SK-N-SH (cell line): ENCODE results near the gene ST8SIA3. TPM values are rescaled to one million over a fixed set of nuclear protein-coding genes. Genes with fewer than 3 reads are reported as not detected.

Source experiments
- CTCF ChIA-PET: fragments of 300-600, 350-600 bp; formaldehyde crosslinking; extraction: SDS; loops from one replicate; lab custom pipeline; 2021; lab: Yijun Ruan, JAX
- POLR2A ChIA-PET: fragments of 350-600 bp; sonication (Branson Sonifier 250); formaldehyde crosslinking; extraction: SDS; loops from one replicate; lab custom pipeline; 2020; ENCODE audit warnings: antibody characterized with exemption, inconsistent platforms; lab: Yijun Ruan, JAX
- DNase-seq: peaks from one replicate; pipeline ENCODE4 v3.0.0; 2012
- H2AFZ ChIP-seq: fragments of 200-600 bp; sonication (generic); 2 replicates; pipeline ENCODE4 v1.8.1; 2016; ENCODE audit warnings: antibody characterized with exemption, mild to moderate bottlenecking, low read depth
- H3F3A ChIP-seq: fragments of 200-600 bp; sonication (generic); replicated peaks from 2 replicates; pipeline ENCODE3; 2016; ENCODE audit warnings: antibody characterized with exemption, mild to moderate bottlenecking; ENCODE audit not compliant: insufficient read depth
- H3K27ac ChIP-seq, 2 experiments: fragments of 200-500 bp in 1 of 2; fragments of 200-600 bp in 1 of 2; sonication (Bioruptor generic) in 1 of 2; sonication (generic), shearing (Covaris generic) in 1 of 2; 2 replicates each; pipeline versions ENCODE4 v1.5.1 to v1.6.1; 2014 to 2016; ENCODE audit warnings: low read depth in 2 of 2, inconsistent platforms in 1 of 2, low read length in 1 of 2, mild to moderate bottlenecking in 1 of 2, mixed read lengths in 1 of 2
- H3K27me3 ChIP-seq: fragments of 200-600 bp; sonication (generic), shearing (Covaris generic); 2 replicates; pipeline ENCODE4 v1.6.1; 2016; ENCODE audit warnings: mixed run types; ENCODE audit not compliant: insufficient read depth
- H3K36me3 ChIP-seq, 2 experiments: fragments of 200-500 bp in 1 of 2; fragments of 200-600 bp in 1 of 2; sonication (Bioruptor generic) in 1 of 2; sonication (generic) in 1 of 2; replicated peaks in 1 of 2; 2 replicates each; pipeline versions ENCODE3 to v1.5.1; 2014 to 2016; ENCODE audit warnings: low read length in 1 of 2, mild to moderate bottlenecking in 1 of 2; ENCODE audit not compliant: insufficient read depth in 2 of 2, control insufficient read depth in 1 of 2
- H3K4me1 ChIP-seq, 2 experiments: fragments of 200-500 bp in 1 of 2; fragments of 200-600 bp in 1 of 2; sonication (Bioruptor generic) in 1 of 2; sonication (generic), shearing (Covaris generic) in 1 of 2; 2 replicates each; pipeline versions ENCODE4 v1.5.1 to v1.6.1; 2014 to 2016; ENCODE audit warnings: low read depth in 1 of 2, low read length in 1 of 2, mixed run types in 1 of 2; ENCODE audit not compliant: insufficient read depth in 2 of 2, control insufficient read depth in 1 of 2
- H3K4me2 ChIP-seq: fragments of 200-600 bp; sonication (generic), shearing (Covaris generic); 2 replicates; pipeline ENCODE4 v1.6.1; 2017; ENCODE audit warnings: mixed run types
- H3K4me3 ChIP-seq, 2 experiments: fragments of 200-500 bp in 1 of 2; fragments of 200-600 bp in 1 of 2; sonication (Bioruptor generic) in 1 of 2; sonication (generic), shearing (Covaris generic) in 1 of 2; 2 replicates each; pipeline versions ENCODE4 v1.5.1 to v1.8.1; 2014 to 2016; ENCODE audit warnings: low read depth in 2 of 2, inconsistent platforms in 1 of 2, low read length in 1 of 2, mild to moderate bottlenecking in 1 of 2, mixed read lengths in 1 of 2, moderate library complexity in 1 of 2
- H3K79me2 ChIP-seq: fragments of 200-600 bp; sonication (generic); 2 replicates; pipeline ENCODE4 v1.8.1; 2017; ENCODE audit warnings: mild to moderate bottlenecking; ENCODE audit not compliant: insufficient read depth
- H3K9ac ChIP-seq: fragments of 200-600 bp; sonication (generic); 2 replicates; pipeline ENCODE4 v1.6.1; 2017; ENCODE audit warnings: mixed run types
- H3K9me2 ChIP-seq: fragments of 200-600 bp; sonication (generic); 2 replicates; pipeline ENCODE4 v1.6.1; 2017; ENCODE audit warnings: mixed run types
- H3K9me3 ChIP-seq: fragments of 200-600 bp; sonication (generic); 2 replicates; pipeline ENCODE4 v1.6.1; 2017; ENCODE audit warnings: mixed run types, mild to moderate bottlenecking, moderate library complexity
- H4K20me1 ChIP-seq: fragments of 200-600 bp; sonication (generic); 2 replicates; pipeline ENCODE4 v1.6.1; 2017; ENCODE audit warnings: mild to moderate bottlenecking, mixed run types; ENCODE audit not compliant: insufficient read depth
- CHD2 ChIP-seq: fragments of 150-350 bp; IDR thresholded peaks from 2 replicates; pipeline ENCODE4 v1.6.1; 2018; ENCODE audit warnings: low read length; ENCODE audit not compliant: partially characterized antibody
- ELF1 ChIP-seq: IDR thresholded peaks from 2 replicates; pipeline ENCODE4 v1.4.0; 2012
- EP300 ChIP-seq, 2 experiments: IDR thresholded peaks; 2 replicates each; pipeline versions ENCODE4 v1.4.0 to v1.6.1; 2012; ENCODE audit warnings: borderline replicate concordance in 1 of 2, low read depth in 1 of 2, low read length in 1 of 2
- GATA2 ChIP-seq: sonication (generic); formaldehyde crosslinking; IDR thresholded peaks from 2 replicates; pipeline ENCODE4 v1.5.0; 2020; ENCODE audit warnings: mild to moderate bottlenecking, missing genetic modification reagents
- IRF3 ChIP-seq: fragments of 150-350 bp; IDR thresholded peaks from 2 replicates; pipeline ENCODE4 v1.6.1; 2016; ENCODE audit warnings: mild to moderate bottlenecking, low read depth, low read length
- JUND ChIP-seq: IDR thresholded peaks from 2 replicates; pipeline ENCODE4 v1.4.0; 2012
- MAX ChIP-seq: IDR thresholded peaks from 2 replicates; pipeline ENCODE4 v1.4.0; 2012; ENCODE audit warnings: low read depth
- NFIC ChIP-seq: IDR thresholded peaks from 2 replicates; pipeline ENCODE4 v1.4.0; 2012; ENCODE audit warnings: borderline replicate concordance
- PBX3 ChIP-seq: IDR thresholded peaks from 2 replicates; pipeline ENCODE4; 2012
- POLR2AphosphoS5 ChIP-seq: IDR thresholded peaks from 2 replicates; pipeline ENCODE4 v1.6.1; 2012; ENCODE audit warnings: low read depth, low read length
- REST ChIP-seq: IDR thresholded peaks from 2 replicates; pipeline ENCODE4 v1.6.1; 2012; ENCODE audit warnings: mild to moderate bottlenecking, low read depth, low read length, moderate library complexity
- RXRA ChIP-seq: IDR thresholded peaks from 2 replicates; pipeline ENCODE4 v1.4.0; 2012; ENCODE audit warnings: low read depth, mild to moderate bottlenecking, borderline replicate concordance
- TAF1 ChIP-seq: IDR thresholded peaks from 2 replicates; pipeline ENCODE4 v1.6.1; 2012; ENCODE audit warnings: low read depth, mild to moderate bottlenecking, low read length, moderate library complexity, borderline replicate concordance
- TCF12 ChIP-seq: IDR thresholded peaks from 2 replicates; pipeline ENCODE4 v1.4.0; 2012
- TEAD4 ChIP-seq: IDR thresholded peaks from 2 replicates; pipeline ENCODE4 v1.4.0; 2012; ENCODE audit warnings: mild to moderate bottlenecking, borderline replicate concordance; ENCODE audit not compliant: insufficient read depth
- USF1 ChIP-seq: IDR thresholded peaks from 2 replicates; pipeline ENCODE4 v1.4.0; 2012; ENCODE audit warnings: low read depth, borderline replicate concordance
- USF2 ChIP-seq: fragments of 150-350 bp; IDR thresholded peaks from 2 replicates; pipeline ENCODE4 v1.6.1; 2017; ENCODE audit warnings: antibody characterized with exemption, low read length, low read depth, borderline replicate concordance
- YY1 ChIP-seq: IDR thresholded peaks from 2 replicates; pipeline ENCODE4 v1.4.0; 2012; ENCODE audit warnings: low read depth, mild to moderate bottlenecking
- WGBS: methylation state at CpG from one replicate; pipeline ENCODE4 v1.1.6; 2017; ENCODE audit warnings: low lambda C conversion rate; 5-methylcytosine and 5-hydroxymethylcytosine counted together
- polyA plus RNA-seq, 3 experiments: library from polyadenylated mRNA; depleted of rRNA; stranded (reverse); fragments of >200 nt; gene quantifications; 2 replicates each; pipeline ENCODE4 v1.2.3, GENCODE V29; 2012

ST8SIA3 gene
- polyA plus RNA-seq, 1 of the 3 experiments (the other 2 are of a cell fraction), result 0.05 TPM

GRCh38 chr18:57347784-57348183, 4.6 kb upstream of the ST8SIA3 start:
- Histone ChIP-seq H3F3A (no peaks in the 10 kb centered on the region), H3K36me3 (no peaks in the 10 kb centered on the region)
- no peak for TF ChIP-seq IRF3
- TF ChIP-seq ELF1, result no peak
- no peak for TF ChIP-seq GATA2 (CRISPR knock-in tag)
- no peak for TF ChIP-seq USF2
- TF ChIP-seq TCF12, result no peak
- no peak for TF ChIP-seq PBX3
- no peak for TF ChIP-seq MAX
- no peak for TF ChIP-seq NFIC
- no peak for TF ChIP-seq YY1
- TF ChIP-seq TEAD4, result no peak
- no peak for TF ChIP-seq RXRA
- no peak for TF ChIP-seq TAF1
- TF ChIP-seq POLR2AphosphoS5, result no peak
- TF ChIP-seq CHD2, result no peak
- TF ChIP-seq, all 33 proteins: peak for 0
- no peak overlapping the region for H3K4me2 ChIP-seq
- H3K4me1 ChIP-seq, result peaks cover 0 to 3% of the 10 kb centered on the region in 2 experiments; a peak in 1 of 4 replicates
- ChIA-PET CTCF (no interaction called here), POLR2A (no interaction called here)
- no peak overlapping the region for H3K9ac ChIP-seq
- H3K9me2 ChIP-seq, result no peaks in the 10 kb centered on the region
- H3K4me3 ChIP-seq, result no peak overlapping the region
- H2AFZ ChIP-seq, result no peak overlapping the region
- DNase-seq, result no peak
- H4K20me1 ChIP-seq, result no peaks in the 10 kb centered on the region
- whole genome bisulfite sequencing, result 55% methylated on average over 7 of the region's 11 CpGs
- H3K79me2 ChIP-seq, result no peaks in the 10 kb centered on the region
- no peaks in the 10 kb centered on the region for H3K9me3 ChIP-seq
- peaks cover 6% of the 10 kb centered on the region; the same call in 1 of the 2 replicates for H3K27me3 ChIP-seq
- no peak overlapping the region for H3K27ac ChIP-seq

- Histone ChIP-seq H3F3A (no peaks in the 10 kb centered on the region), H2AFZ (no peak overlapping the region), H3K36me3 (no peaks in the 10 kb centered on the region), H3K79me2 (no peaks in the 10 kb centered on the region), H4K20me1 (no peaks in the 10 kb centered on the region), H3K9me3 (no peaks in the 10 kb centered on the region), H3K9me2 (no peaks in the 10 kb centered on the region), H3K27ac (peak overlapping the region in 1 of 2 experiments; percentile 96; a peak in 2 of 4 replicates), H3K4me1 (peaks cover 0 to 5% of the 10 kb centered on the region in 2 experiments; a peak in 2 of 4 replicates), H3K27me3 (peaks cover 15% of the 10 kb centered on the region; the same call in 1 of the 2 replicates), H3K9ac (no peak overlapping the region), H3K4me3 (peak overlapping the region in 1 of 2 experiments; percentile 37; a peak in 2 of 4 replicates), H3K4me2 (0 out of 2 replicates have a peak overlapping the region, but pooled peaks have one; percentile 71)
- 13% methylated on average over 6 of the region's 23 CpGs for WGBS
- DNase-seq, result peak; percentile 78
- TF ChIP-seq JUND, result no peak
- TF ChIP-seq GATA2 (CRISPR knock-in tag), result peak; percentile 62
- TF ChIP-seq USF1, result no peak
- TF ChIP-seq TCF12, result no peak
- no peak for TF ChIP-seq REST
- peak; percentile 47 for TF ChIP-seq CHD2
- TF ChIP-seq EP300 (IDR thresholded peaks at IDR 0.05; ENCODE audit: borderline replicate concordance in 1 of 2, low read depth in 1 of 2, low read length in 1 of 2), result 0 out of 4 replicates have a peak, but pooled peaks of 1 of the 2 experiments have one; percentile 8
- ChIA-PET CTCF (interaction anchor here (0.8 to 1.4 kb wide), 2 partner anchors 82 to 601 kb away, joined by 3 read pairs; partner anchors contain the start of gene ONECUT2), POLR2A (interaction anchor here (0.7 to 3.7 kb wide), 3 partner anchors 83 to 304 kb away, joined by 3 to 43 read pairs (median 3); partner anchors contain the start of gene ONECUT2)
Observed at GRCh38 chr18:57352761-57353136, 392 bp downstream of the ST8SIA3 start.
